PC-9 (cell line): ENCODE measurements around the gene SLC7A10.

Experiments used
- EZH2 ChIP-seq: fragments of 200-600 bp; sonication (generic); IDR thresholded peaks from 2 replicates; pipeline ENCODE4 v1.8.0; 2017; ENCODE audit warnings: antibody characterized with exemption, low read depth
- TF ChIP-seq, protein P1 (sequence below): fragments of 200-600 bp; sonication (generic); conservative IDR thresholded peaks from 2 replicates; pipeline ENCODE4 v1.6.1; 2017; ENCODE audit warnings: mixed run types, antibody characterized with exemption, mild to moderate bottlenecking, moderate library complexity

GRCh38 chr19:33219261-33219815 is 6.3 kb downstream of the SLC7A10 start:
- TF ChIP-seq EZH2: no peak
- TF ChIP-seq, protein P1, sequence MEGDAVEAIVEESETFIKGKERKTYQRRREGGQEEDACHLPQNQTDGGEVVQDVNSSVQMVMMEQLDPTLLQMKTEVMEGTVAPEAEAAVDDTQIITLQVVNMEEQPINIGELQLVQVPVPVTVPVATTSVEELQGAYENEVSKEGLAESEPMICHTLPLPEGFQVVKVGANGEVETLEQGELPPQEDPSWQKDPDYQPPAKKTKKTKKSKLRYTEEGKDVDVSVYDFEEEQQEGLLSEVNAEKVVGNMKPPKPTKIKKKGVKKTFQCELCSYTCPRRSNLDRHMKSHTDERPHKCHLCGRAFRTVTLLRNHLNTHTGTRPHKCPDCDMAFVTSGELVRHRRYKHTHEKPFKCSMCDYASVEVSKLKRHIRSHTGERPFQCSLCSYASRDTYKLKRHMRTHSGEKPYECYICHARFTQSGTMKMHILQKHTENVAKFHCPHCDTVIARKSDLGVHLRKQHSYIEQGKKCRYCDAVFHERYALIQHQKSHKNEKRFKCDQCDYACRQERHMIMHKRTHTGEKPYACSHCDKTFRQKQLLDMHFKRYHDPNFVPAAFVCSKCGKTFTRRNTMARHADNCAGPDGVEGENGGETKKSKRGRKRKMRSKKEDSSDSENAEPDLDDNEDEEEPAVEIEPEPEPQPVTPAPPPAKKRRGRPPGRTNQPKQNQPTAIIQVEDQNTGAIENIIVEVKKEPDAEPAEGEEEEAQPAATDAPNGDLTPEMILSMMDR: no peak; the same call in 1 of the 2 replicates
